GM12801 (cell line): Measurements from ENCODE around the gene KIF26B.

Experiments used
- CTCF ChIP-seq: IDR thresholded peaks from one replicate; pipeline ENCODE4 v1.5.1; 2011; ENCODE audit warnings: control low read depth; ENCODE audit not compliant: insufficient read length; ENCODE audit errors: extremely low read depth

Gene KIF26B

GRCh38 chr1:245721488-245721887 lies 566.7 kb downstream of the KIF26B start:
- TF ChIP-seq CTCF, result no peak

GRCh38 chr1:245730801-245731200 lies 576.0 kb downstream of the KIF26B start:
- TF ChIP-seq CTCF, result no peak

- TF ChIP-seq CTCF, result no peak
Observed at GRCh38 chr1:245742896-245743295, 588.1 kb downstream of the KIF26B start.

- TF ChIP-seq CTCF, result no peak
Observed at GRCh38 chr1:245748240-245748639, 593.5 kb downstream of the KIF26B start.

- TF ChIP-seq CTCF, result no peak
Observed at GRCh38 chr1:245748646-245749045, 593.9 kb downstream of the KIF26B start.

- TF ChIP-seq CTCF, result no peak
Observed at GRCh38 chr1:245749053-245749452, 594.3 kb downstream of the KIF26B start.

GRCh38 chr1:245750261-245750660 lies 595.5 kb downstream of the KIF26B start:
- TF ChIP-seq CTCF, result no peak

- no peak for TF ChIP-seq CTCF
Observed at GRCh38 chr1:245751116-245751515, 596.3 kb downstream of the KIF26B start.
